A673 (cell line): ENCODE data around the gene MED15. TPM values are rescaled to one million over a fixed set of nuclear protein-coding genes. Genes with fewer than 3 reads are reported as not detected.

ENCODE experiments used
- BruUV-seq: library from RNA; stranded (reverse); fragments of 400-500 nt; replicated peaks from 2 replicates; lab custom pipeline; 2021; lab: Mats Ljungman, UMichigan
- CTCF ChIA-PET: fragments of 300-600 bp; sonication (Branson Sonifier 250); formaldehyde crosslinking; loops from one replicate; lab custom pipeline; 2022; ENCODE audit warnings: antibody characterized with exemption; lab: Charles Lee
- POLR2A ChIA-PET: fragments of 300-600 bp; sonication (Branson Sonifier 250); formaldehyde crosslinking; loops from one replicate; lab custom pipeline; 2022; ENCODE audit warnings: antibody characterized with exemption; ENCODE audit not compliant: low non-redundant PET; lab: Charles Lee
- DNase-seq: peaks from one replicate; pipeline ENCODE4 v3.0.0-alpha.2; 2015; ENCODE audit warnings: low spot score
- H3K27ac ChIP-seq: fragments of 200-600 bp; sonication (generic); 2 replicates; pipeline ENCODE4 v1.5.1; 2016; ENCODE audit warnings: mixed run types, low read depth, mild to moderate bottlenecking, mixed read lengths, antibody characterized with exemption, low read length; ENCODE audit not compliant: poor library complexity, severe bottlenecking
- H3K27me3 ChIP-seq: fragments of 200-600 bp; sonication (generic); replicated peaks from 2 replicates; pipeline ENCODE4 v1.6.1; 2017; ENCODE audit warnings: mixed run types, low read depth, mild to moderate bottlenecking, mixed read lengths, antibody characterized with exemption, low read length; ENCODE audit not compliant: insufficient read depth, poor library complexity
- H3K36me3 ChIP-seq: fragments of 200-600 bp; sonication (generic); 2 replicates; pipeline ENCODE4 v1.6.1; 2016; ENCODE audit warnings: mixed run types, mild to moderate bottlenecking, mixed read lengths, antibody characterized with exemption, low read length; ENCODE audit not compliant: insufficient read depth, poor library complexity, severe bottlenecking
- H3K4me1 ChIP-seq: fragments of 200-600 bp; sonication (generic); 2 replicates; pipeline ENCODE4 v1.6.1; 2017; ENCODE audit warnings: mixed run types, mild to moderate bottlenecking, mixed read lengths, antibody characterized with exemption, low read length; ENCODE audit not compliant: insufficient read depth, poor library complexity, severe bottlenecking
- H3K4me3 ChIP-seq: fragments of 200-600 bp; sonication (generic); 2 replicates; pipeline ENCODE4 v1.5.1; 2016; ENCODE audit warnings: low read depth, mixed run types, mild to moderate bottlenecking, mixed read lengths, low read length; ENCODE audit not compliant: poor library complexity, severe bottlenecking
- H3K9me3 ChIP-seq: fragments of 200-600 bp; sonication (generic); 2 replicates; pipeline ENCODE4 v1.6.1; 2016; ENCODE audit warnings: mixed run types, low read depth, mild to moderate bottlenecking, mixed read lengths, antibody characterized with exemption, low read length; ENCODE audit not compliant: poor library complexity, severe bottlenecking
- EZH2 ChIP-seq: fragments of 200-600 bp; sonication (generic); IDR thresholded peaks from 2 replicates; pipeline ENCODE4 v1.6.1; 2017; ENCODE audit warnings: borderline replicate concordance, low read depth, mild to moderate bottlenecking, mixed read lengths, antibody characterized with exemption, low read length; ENCODE audit not compliant: poor library complexity, severe bottlenecking
- intact Hi-C: fragments of 100-400 bp; cut with micrococcal nuclease; formaldehyde crosslinking; loops from one replicate; pipeline ENCODE4 v1.10.0; 2022; ENCODE audit not compliant: unreplicated experiment
- total RNA-seq: library from RNA; stranded (reverse); gene quantifications from 2 replicates; pipeline ENCODE4 v1.2.3, GENCODE V29; 2021
- TF ChIP-seq, protein P1 (sequence below): fragments of 300-800, 200-600 bp; sonication (generic); conservative IDR thresholded peaks from 2 replicates; pipeline ENCODE4 v1.5.1; 2017; ENCODE audit warnings: low read depth, mild to moderate bottlenecking, antibody characterized with exemption, low read length, moderate library complexity, mixed read lengths

MED15 gene
- total RNA-seq, 1 experiment from 2014 or later = 96.2 TPM

- H3K4me1 ChIP-seq = no peaks in the 10 kb centered on the region
- H3K27ac ChIP-seq = no peak overlapping the region
- CTCF ChIA-PET = no interaction called here
- no peak overlapping the region for H3K4me3 ChIP-seq
- intact Hi-C loops = no loop called here
- no peak for DNase-seq
- H3K36me3 ChIP-seq = peaks cover 49% of the 10 kb centered on the region
- H3K27me3 ChIP-seq = no peaks in the 10 kb centered on the region
- no peaks in the 10 kb centered on the region for H3K9me3 ChIP-seq
- TF ChIP-seq, protein P1, sequence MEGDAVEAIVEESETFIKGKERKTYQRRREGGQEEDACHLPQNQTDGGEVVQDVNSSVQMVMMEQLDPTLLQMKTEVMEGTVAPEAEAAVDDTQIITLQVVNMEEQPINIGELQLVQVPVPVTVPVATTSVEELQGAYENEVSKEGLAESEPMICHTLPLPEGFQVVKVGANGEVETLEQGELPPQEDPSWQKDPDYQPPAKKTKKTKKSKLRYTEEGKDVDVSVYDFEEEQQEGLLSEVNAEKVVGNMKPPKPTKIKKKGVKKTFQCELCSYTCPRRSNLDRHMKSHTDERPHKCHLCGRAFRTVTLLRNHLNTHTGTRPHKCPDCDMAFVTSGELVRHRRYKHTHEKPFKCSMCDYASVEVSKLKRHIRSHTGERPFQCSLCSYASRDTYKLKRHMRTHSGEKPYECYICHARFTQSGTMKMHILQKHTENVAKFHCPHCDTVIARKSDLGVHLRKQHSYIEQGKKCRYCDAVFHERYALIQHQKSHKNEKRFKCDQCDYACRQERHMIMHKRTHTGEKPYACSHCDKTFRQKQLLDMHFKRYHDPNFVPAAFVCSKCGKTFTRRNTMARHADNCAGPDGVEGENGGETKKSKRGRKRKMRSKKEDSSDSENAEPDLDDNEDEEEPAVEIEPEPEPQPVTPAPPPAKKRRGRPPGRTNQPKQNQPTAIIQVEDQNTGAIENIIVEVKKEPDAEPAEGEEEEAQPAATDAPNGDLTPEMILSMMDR = no peak
- no peak for TF ChIP-seq EZH2
- POLR2A ChIA-PET = no interaction called here
- BruUV-seq = no TSS peak
These were observed 73.4 kb downstream of the MED15 start for GRCh38 chr22:20580611-20581502.

- DNase-seq = peak; percentile 21
- no peak overlapping the region for H3K27ac ChIP-seq
- no peaks in the 10 kb centered on the region for H3K9me3 ChIP-seq
- H3K4me3 ChIP-seq = no peak overlapping the region
- TF ChIP-seq, protein P1 = no peak
- TF ChIP-seq EZH2 = no peak
- no peaks in the 10 kb centered on the region for H3K4me1 ChIP-seq
- intact Hi-C loops = no loop called here
- no TSS peak for BruUV-seq
- H3K36me3 ChIP-seq = peaks cover 45% of the 10 kb centered on the region
- POLR2A ChIA-PET = no interaction called here
- CTCF ChIA-PET = no interaction called here
- H3K27me3 ChIP-seq = no peaks in the 10 kb centered on the region
These were observed 74.2 kb downstream of the MED15 start for GRCh38 chr22:20581503-20582170.

DNA sequence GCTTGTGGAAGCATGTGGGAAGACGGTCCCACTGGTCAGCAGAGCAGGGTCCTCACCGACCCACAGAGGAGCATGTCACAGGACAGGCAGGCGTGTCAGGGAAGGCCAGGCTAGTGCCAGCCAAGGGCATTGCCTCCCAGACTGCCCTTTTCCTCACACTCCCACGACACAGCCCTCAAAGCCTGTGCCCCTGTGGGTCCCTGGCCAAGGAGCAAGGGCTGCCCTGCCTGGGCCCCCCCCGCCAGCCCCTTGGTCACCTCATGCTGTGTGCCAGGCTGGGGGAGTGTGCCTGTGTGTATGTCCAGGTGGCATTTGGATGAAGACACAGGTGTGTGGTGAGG, 74.7 kb downstream of the MED15 start:
- no TSS peak for BruUV-seq

More for the DNA sequence above, 74.7 kb downstream of the MED15 start:
- no peak for DNase-seq
- H3K9me3 ChIP-seq = no peaks in the 10 kb centered on the region
- H3K27ac ChIP-seq = no peak overlapping the region
- H3K36me3 ChIP-seq = peaks cover 47% of the 10 kb centered on the region
- H3K4me1 ChIP-seq = no peaks in the 10 kb centered on the region
- ChIA-PET CTCF (no interaction called here), POLR2A (no interaction called here)
- intact Hi-C loops = no loop called here
- no peaks in the 10 kb centered on the region for H3K27me3 ChIP-seq
- TF ChIP-seq, protein P1 = no peak
- no peak overlapping the region for H3K4me3 ChIP-seq
